Erythroblast (primary cell): ENCODE data around the gene DNTTIP2.

Experiments used
- GATA1 ChIP-seq: IDR thresholded peaks from 2 replicates; pipeline ENCODE4 v1.6.1; 2011; ENCODE audit warnings: low read depth, mild to moderate bottlenecking, control low read depth, low read length, moderate library complexity
- POLR2A ChIP-seq: IDR thresholded peaks from 2 replicates; pipeline ENCODE4 v1.6.1; 2011; ENCODE audit warnings: mild to moderate bottlenecking, low read length

DNA sequence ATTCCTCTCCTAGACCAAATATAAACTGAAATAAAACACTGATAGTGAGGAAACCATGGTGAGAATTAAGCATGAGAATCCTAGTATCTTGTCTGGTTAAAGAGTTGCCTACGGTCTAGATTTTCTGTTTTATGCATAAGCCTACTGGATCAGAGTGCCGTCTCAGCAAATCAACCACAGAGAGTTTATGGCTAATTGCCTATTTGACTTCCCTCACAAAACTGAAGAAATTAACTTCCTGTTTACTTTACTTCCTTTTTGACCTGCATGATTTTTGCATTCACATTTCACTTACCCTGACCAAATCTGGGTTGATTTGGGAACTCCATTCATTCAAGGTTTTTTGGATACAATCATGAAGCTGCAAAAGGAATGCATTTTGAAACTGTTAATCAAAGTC lies 25.2 kb upstream of the DNTTIP2 start:
- TF ChIP-seq POLR2A: no peak
- TF ChIP-seq GATA1: no peak
